Lower leg skin (tissue), 4 donors: ENCODE data around the gene RBM41. TPM values are rescaled to one million over a fixed set of nuclear protein-coding genes. Genes with fewer than 3 reads are reported as not detected.

ENCODE experiments used
- DNase-seq, 2 donors: peaks; one replicate each; pipeline ENCODE4 v3.0.0-alpha.2; 2019; ENCODE audit warnings: low spot score in 2 of 2
- H3K4me3 ChIP-seq: fragments of 200-600 bp; sonication (generic); 2 replicates; pipeline ENCODE4 v1.5.1; 2017; ENCODE audit warnings: mild to moderate bottlenecking, low read depth; ENCODE audit not compliant: poor library complexity, severe bottlenecking
- POLR2A ChIP-seq, 2 donors: fragments of 450-650 bp; IDR thresholded peaks; one replicate each; pipeline ENCODE4 v1.6.1; 2016 to 2017; ENCODE audit warnings: antibody characterized with exemption in 2 of 2, mild to moderate bottlenecking in 1 of 2, moderate library complexity in 1 of 2
- WGBS, 2 donors: methylation state at CpG; one replicate each; pipeline ENCODE4 v1.1.5; 2018; 5-methylcytosine and 5-hydroxymethylcytosine counted together
- intact Hi-C: fragments of 100-400 bp; cut with DNase I; formaldehyde crosslinking; loops from one replicate; pipeline ENCODE4 v1.15.0; 2023; ENCODE audit warnings: low total_unique reads
- total RNA-seq, 4 donors: library from RNA; depleted of rRNA; stranded (reverse); fragments of >200 nt; gene quantifications; one replicate each; pipeline ENCODE4 v1.1.0, GENCODE V29; 2016
- TF ChIP-seq, protein P1 (sequence below), 3 donors: fragments of 450-650 bp; IDR thresholded peaks; one replicate each; pipeline ENCODE4 v1.5.1; 2016; ENCODE audit warnings: antibody characterized with exemption in 3 of 3, mild to moderate bottlenecking in 3 of 3, moderate library complexity in 2 of 3

RBM41 gene
- total RNA-seq, 4 donors from 2014 or later, result 10.5 to 23.5 (median 19.7) TPM

DNA sequence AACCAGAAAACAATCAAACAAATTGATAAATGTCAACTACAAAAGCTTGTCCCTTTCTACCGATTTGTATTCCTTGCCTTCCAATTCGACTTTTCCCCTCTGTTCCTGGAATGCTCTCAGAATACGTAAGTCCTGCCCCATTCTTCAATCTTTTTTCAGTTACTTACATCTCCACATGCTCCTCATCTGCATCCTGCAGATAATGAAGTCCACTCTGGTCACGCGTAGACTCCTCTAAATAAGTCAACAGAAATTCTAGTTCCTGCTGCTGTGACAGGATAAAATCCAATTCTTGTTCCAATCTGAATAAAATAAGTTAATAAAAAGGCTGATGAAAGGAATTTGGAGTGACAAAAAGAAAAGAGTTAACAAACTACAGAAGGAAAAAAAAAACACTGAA is 34.4 kb upstream of the RBM41 start:
- intact Hi-C loops, result no loop called here
- H3K4me3 ChIP-seq, result no peak overlapping the region
- TF ChIP-seq, protein P1, sequence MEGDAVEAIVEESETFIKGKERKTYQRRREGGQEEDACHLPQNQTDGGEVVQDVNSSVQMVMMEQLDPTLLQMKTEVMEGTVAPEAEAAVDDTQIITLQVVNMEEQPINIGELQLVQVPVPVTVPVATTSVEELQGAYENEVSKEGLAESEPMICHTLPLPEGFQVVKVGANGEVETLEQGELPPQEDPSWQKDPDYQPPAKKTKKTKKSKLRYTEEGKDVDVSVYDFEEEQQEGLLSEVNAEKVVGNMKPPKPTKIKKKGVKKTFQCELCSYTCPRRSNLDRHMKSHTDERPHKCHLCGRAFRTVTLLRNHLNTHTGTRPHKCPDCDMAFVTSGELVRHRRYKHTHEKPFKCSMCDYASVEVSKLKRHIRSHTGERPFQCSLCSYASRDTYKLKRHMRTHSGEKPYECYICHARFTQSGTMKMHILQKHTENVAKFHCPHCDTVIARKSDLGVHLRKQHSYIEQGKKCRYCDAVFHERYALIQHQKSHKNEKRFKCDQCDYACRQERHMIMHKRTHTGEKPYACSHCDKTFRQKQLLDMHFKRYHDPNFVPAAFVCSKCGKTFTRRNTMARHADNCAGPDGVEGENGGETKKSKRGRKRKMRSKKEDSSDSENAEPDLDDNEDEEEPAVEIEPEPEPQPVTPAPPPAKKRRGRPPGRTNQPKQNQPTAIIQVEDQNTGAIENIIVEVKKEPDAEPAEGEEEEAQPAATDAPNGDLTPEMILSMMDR (IDR thresholded peaks at IDR 0.05), result no peak
- no peak for TF ChIP-seq POLR2A (IDR thresholded peaks at IDR 0.05)
- WGBS, 2 donors, result 80 to 86% methylated on average over 5 of the region's 5 CpGs
- no peak for DNase-seq

DNA sequence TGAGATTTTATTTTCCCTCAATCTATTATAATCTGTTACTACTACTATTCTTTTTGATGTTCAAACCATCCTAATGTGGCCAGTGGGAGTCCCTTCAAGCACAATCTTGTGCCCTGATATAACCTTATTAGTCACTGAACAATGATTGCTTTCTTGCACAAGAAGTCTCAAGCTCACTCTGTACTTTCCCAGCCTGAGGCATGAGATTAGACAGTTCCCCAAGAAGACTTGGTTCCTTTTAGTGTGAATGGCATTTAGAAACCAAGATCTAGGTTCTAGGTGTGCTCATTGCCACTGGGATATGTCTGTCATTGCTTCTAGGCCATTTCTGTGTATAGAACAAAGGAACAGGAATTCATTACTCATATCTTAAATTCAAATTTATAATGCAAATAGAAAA is 28.0 kb upstream of the RBM41 start:
- TF ChIP-seq, protein P1 (IDR thresholded peaks at IDR 0.05), result no peak
- TF ChIP-seq POLR2A (IDR thresholded peaks at IDR 0.05), result no peak
- no peak overlapping the region for H3K4me3 ChIP-seq
- no peak for DNase-seq
- intact Hi-C loops, result no loop called here

DNA sequence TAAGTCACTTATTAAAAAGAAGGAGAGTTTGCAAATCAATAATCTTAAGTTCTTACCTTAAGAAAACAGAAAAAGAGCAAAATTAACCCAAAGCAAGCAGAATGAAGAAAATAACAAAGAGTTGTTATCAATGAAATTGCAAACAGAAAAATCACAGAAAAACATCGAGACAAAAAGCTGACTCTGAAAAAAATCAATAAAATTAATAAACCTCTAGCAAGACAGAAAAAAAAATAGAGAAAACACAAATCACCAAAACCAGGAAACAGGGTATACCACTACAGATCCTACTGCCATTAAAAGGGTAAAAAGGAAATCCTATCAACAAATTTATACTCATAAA is 17.3 kb upstream of the RBM41 start:
- H3K4me3 ChIP-seq, result no peak overlapping the region
- intact Hi-C loops, result no loop called here
- 72 to 80% methylated on average over 1 of the region's 1 CpG for WGBS, 2 donors
- no peak for DNase-seq
- TF ChIP-seq POLR2A (IDR thresholded peaks at IDR 0.05), result no peak

DNA sequence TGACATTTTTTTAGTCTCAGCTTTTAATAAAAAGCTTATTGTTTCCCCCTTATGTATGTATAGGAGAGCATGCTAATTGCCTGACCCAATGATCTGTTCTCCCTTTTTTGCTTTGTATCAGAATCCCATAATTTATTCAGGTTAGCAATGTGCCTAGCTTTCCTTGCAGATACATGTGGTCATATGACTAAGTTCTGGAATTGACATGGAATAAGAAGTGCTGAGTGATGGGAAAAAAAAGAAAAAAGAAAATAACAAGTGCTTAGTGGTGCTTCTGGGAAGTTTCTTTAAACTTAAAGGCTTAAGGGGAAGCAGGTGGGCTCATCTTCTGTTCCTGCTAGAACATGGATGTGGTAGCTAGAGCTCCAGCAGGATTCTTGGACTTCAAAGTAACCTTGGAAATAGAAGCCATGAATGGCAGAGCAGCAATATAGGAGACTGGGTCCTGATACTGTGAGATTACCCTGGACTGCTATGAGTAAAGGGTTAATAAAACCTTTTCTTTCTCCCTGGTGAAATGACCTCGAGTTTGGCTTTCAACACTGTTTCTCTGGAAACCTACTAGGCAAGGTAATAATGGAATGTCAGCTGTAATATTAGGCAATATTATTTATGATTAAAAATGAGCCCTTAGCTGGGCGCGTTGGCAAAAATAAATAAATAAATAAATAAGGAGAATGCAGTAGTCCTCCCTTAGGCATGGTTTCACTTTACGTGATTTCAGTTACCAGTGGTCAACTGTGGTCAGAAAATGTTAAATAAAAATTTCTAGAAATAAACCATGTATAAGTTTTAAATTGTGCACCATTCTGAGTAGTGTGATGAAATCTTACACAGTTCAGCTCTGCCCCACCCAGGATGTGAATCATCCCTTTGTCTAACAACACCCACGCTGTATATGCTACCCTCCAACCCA is 16.7 kb upstream of the RBM41 start:
- intact Hi-C loops, result no loop called here
- DNase-seq, result no peak
- WGBS, 2 donors, result 39 to 48% methylated on average over 5 of the region's 5 CpGs
- TF ChIP-seq, protein P1 (IDR thresholded peaks at IDR 0.05), result no peak
- no peak for TF ChIP-seq POLR2A (IDR thresholded peaks at IDR 0.05)
- no peak overlapping the region for H3K4me3 ChIP-seq

DNA sequence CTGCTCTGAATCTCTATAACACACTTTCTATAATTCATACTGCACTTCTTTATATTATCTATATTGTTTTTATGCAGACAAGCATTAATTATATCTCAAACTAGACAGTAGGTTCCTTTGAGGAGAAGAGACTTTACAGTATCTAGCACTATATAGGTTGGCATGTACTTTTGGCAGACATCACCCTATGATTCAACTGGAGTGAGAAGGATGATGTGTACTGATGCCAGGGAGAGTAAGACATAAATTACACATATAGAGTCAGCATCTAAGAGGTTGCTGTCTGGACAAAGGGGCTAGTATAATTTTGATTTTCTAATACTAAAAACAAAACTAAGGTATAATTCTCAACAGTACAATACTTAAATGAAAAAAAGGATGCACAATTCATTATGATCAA is 5.1 kb upstream of the RBM41 start:
- intact Hi-C loops, result no loop called here
- H3K4me3 ChIP-seq, result no peak overlapping the region
- no peak for DNase-seq
- TF ChIP-seq POLR2A (IDR thresholded peaks at IDR 0.05), result no peak
- TF ChIP-seq, protein P1 (IDR thresholded peaks at IDR 0.05), result no peak

DNA sequence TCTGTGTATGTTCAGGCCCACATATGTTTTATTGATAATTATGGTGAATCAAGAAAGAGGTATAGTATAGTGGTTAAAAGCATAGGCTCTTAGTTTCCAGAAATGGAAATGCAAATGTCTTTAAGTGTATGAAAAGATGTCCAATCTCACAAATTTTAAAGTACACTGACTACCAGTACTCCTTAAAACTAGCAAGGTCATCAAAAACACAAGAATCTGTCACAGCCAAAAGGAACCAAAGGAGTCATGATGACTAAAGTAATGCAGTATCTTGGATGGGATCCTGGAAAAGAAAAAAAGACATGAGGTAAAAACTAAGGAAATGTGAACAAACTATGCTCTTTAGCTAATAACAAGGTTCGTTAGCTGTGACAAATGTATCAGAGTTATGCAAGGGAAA is 661 bp upstream of the RBM41 start:
- intact Hi-C loops, result no loop called here
- no peak for DNase-seq
- no peak overlapping the region for H3K4me3 ChIP-seq
- TF ChIP-seq, protein P1 (IDR thresholded peaks at IDR 0.05), result no peak
- no peak for TF ChIP-seq POLR2A (IDR thresholded peaks at IDR 0.05)
- WGBS, 2 donors, result 85 to 100% methylated on average over 1 of the region's 1 CpG
